ENCODE measurements around the gene ING5. TPM values are rescaled to one million over a fixed set of nuclear protein-coding genes. Genes with fewer than 3 reads are reported as not detected.

The ING5 gene
- total RNA-seq, 1 donor from 2014 or later: 16.2 TPM

- DNase-seq (ENCODE audit: extremely low read depth, low read depth, low spot score): no peak
These were observed 29.3 kb upstream of the ING5 start for GRCh38 chr2:241672243-241673188.

- DNase-seq (ENCODE audit: extremely low read depth, low read depth, low spot score): no peak
These were observed 28.6 kb upstream of the ING5 start for GRCh38 chr2:241673189-241673663.

DNA sequence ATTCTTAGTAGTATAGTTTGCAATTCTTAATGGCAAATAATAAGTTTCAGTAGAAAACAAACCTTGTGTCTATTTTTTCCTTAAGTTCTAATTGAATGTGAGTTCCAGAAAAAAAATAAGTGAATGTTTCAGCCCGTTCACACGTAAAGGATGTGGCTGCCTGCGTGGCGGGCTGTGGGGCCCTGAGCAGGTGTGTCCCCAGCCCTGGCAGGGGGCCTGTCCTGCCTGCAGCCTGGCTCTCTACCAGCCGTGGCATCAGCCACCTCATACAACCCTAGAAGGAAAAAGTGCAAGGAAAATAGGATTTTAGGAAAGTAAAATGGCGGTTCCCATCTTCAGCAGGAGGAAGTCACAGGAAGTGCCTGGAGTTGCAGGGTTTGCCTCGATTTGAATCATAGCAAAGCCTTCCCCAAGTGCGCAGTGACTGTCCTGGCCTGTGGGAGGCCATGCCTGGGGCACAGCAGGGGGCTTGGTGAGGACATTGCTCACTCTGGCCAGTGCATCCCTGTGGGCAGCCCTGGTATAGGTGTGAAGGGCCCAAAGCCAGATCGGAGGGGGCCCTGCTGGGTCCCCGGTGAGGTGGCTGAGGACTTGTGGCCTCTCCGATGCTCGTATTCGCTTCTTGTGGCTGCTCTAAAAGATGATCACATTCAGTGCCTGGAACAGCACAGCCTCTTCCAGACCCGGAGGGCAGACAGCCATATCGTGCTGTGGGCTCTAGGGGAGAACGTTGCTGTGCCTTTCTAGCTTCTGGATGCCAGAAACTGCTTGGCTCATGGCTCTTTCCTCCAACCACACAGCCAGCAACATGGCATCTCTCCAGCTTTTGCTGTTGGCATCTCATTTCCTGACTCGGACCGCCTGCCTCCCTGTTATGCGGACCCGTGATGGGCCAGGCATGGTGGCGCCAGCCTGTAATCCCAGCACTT lies 27.8 kb upstream of the ING5 start:
- no peak for DNase-seq (ENCODE audit: extremely low read depth, low read depth, low spot score)

- no peak for DNase-seq (ENCODE audit: extremely low read depth, low read depth, low spot score)
These were observed 26.0 kb upstream of the ING5 start for GRCh38 chr2:241675885-241676284.

GRCh38 chr2:241676665-241677064 lies 25.2 kb upstream of the ING5 start:
- DNase-seq (ENCODE audit: extremely low read depth, low read depth, low spot score): no peak

DNA sequence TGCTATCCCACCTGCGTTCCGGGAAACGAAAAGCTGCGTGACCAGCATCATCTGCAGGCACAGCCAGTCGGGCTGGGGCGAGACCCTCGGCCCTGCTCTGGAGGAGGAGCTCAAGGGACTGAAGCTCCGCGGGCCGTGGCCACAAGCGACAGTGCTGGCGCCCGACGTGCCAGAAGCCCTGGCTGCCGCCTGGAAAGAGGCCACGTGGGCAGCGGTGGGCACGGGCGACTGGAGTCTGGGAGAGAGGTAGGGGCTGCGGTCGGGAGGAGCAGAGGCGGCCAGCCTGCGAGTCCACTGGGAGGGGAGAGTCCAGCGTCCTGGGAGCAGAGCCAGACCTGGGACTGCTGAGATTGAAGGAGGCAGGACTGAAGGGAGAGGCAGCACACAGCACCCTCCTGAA lies 24.4 kb upstream of the ING5 start:
- no peak for DNase-seq (ENCODE audit: extremely low read depth, low read depth, low spot score)

- no peak for DNase-seq (ENCODE audit: extremely low read depth, low read depth, low spot score)
These were observed 23.5 kb upstream of the ING5 start for GRCh38 chr2:241678307-241678706.

DNA sequence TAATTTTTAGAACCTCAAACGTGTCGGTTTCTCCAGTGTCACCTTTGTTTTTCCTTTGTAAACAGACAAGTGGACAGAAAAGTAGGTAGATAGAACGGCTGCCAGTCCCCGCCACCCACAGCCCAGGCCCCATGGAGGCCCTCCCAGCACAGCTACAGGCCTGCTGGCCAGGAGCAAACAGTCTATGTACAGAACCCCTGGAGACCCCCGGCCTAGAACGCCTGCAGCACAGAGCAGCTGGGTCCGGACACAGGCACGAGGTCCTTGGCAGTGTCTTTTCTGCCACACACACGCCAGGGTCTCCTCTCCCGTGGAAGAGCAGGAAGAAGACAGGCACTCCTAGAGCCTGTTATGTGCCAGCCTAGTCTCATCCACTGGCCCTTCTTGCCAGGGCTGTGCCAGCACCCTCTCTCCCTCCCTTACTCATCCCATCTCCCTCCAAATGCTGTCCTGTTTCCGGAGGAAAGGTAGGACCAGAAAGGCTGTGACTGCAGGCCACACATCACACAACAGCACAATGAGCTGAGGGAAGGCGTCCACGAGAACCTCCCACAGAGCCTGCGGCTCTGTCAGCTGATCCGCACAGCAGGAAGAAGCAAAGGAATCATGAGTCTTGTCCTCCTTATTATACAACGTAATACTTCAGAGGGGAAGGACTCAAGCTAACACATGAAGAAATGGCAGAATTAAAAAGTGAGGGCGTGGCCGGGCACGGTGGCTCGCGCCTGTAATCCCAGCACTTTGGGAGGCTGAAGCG lies 22.9 kb upstream of the ING5 start:
- no peak for DNase-seq (ENCODE audit: extremely low read depth, low read depth, low spot score)

DNA sequence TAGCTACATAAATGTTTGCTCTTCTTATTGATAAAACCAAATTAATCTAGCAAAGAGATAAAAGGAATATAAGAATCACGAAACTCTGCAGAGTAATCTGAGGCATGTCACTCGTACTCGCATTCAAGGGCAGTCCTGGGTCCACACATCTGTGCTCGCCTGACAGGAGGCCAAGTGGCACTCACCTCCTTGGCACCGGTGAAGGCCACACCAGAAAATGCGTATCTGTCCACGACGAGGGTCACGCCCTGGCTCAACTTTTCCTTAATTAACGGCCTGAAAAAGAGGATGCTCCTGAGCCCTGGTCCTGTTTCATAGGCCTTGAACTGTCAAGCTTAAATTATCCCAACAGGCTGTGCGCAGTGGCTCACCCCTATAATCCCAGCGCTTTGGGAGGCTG lies 21.8 kb upstream of the ING5 start:
- no peak for DNase-seq (ENCODE audit: extremely low read depth, low read depth, low spot score)

GRCh38 chr2:241680827-241681599 lies 20.8 kb upstream of the ING5 start:
- DNase-seq (ENCODE audit: extremely low read depth, low read depth, low spot score): no peak

DNA sequence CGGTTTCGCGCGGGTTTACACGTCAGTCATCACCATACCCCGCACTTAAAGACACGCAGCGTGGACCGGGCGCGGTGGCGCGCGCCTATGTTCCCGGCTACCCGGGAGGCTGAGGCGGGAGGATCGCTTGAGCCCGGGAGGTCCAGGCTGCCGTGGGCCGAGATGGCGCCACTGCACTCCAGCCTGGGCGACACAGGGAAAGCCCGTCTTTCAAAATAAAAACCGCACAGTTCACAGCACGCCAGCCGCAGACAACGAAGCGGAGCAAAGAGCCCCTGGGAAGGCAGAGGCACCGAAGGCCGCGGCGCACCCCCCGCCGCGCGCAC lies 15.6 kb upstream of the ING5 start:
- DNase-seq (ENCODE audit: extremely low read depth, low read depth, low spot score): no peak

- peak; percentile 42 for DNase-seq (ENCODE audit: extremely low read depth, low read depth, low spot score)
These were observed 15.0 kb upstream of the ING5 start, which contains the start of gene DTYMK for GRCh38 chr2:241686650-241687425. TSS of gene DTYMK (minus strand) at chr2:241686815. CDS start at chr2:241686783, 32 bp downstream.

DNA sequence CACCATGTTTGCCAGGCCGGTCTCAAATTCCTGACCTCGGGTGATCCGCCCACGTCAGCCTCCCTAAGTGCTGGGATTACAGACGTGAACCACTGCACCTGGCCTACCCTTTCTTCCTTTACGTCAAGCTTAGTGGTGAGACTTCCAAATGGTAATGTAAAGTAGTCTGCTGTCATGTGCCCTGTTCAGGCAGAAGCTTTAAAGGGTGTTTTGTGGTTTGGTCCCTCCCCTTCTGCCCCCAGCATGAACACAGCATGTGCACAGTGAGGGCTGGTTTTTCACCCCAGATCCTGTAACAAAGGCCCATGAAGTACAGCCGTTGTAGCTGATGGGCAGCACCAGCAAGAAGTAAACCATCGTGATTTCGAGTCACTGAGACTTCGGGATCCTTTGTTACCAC lies 12.5 kb upstream of the ING5 start:
- no peak for DNase-seq (ENCODE audit: extremely low read depth, low read depth, low spot score)

DNA sequence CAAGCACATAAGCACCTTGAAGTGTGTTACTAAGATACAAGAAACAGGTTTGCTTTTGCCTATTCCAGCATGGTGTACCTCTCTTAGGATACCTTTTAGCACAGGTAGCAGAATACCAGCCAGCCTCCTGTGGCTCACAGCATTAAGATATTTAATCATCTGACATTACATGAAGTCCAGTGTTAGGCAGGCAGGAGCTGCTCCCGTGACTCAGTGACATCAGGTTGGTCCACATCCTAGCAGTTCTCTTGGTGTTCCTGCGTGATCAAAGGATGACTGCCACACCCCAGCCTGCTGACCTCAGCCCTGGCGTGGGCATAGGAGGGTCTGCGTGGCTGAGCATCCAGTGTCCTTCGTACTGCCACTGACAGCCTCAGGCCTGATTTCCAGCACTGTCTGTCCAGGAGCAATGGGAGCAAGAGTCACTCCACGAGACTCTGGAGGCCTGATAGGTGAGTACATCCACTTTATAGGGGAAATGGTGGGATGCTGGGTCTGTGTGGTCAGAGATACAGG lies 11.6 kb upstream of the ING5 start:
- DNase-seq (ENCODE audit: extremely low read depth, low read depth, low spot score): no peak

DNA sequence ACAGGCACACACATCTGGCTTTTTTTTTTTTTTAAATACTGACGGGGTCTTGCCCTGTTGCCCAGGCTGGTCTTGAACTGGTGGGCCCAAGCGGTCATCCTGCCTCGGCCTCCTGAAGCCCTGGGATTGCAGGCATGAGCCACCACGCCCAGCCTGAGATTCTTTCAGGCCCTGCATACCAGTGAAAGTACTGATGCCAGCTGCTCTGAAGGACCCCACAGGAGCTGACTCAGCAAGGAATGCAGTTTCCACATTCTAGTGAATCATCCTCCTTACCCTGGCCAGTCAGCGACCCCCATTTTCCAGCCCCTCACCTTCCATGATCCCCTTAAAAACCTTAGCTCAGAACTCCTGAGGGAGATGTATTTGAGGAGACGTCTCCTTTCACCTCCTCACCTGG lies 9.4 kb upstream of the ING5 start:
- DNase-seq (ENCODE audit: extremely low read depth, low read depth, low spot score): no peak

GRCh38 chr2:241695651-241696050 lies 6.2 kb upstream of the ING5 start:
- no peak for DNase-seq (ENCODE audit: extremely low read depth, low read depth, low spot score)

DNA sequence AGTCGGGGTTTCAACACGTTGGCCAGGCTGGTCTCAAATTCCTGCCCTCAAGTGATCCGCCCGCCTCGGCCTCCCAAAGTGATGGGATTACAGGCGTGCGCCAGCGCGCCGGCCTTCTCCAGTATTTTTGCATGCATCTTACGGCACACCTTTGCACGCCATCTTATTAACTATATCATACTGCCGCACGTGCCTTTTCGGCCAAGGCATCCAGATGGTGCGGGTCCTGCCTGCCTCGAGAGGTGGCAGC lies 765 bp upstream of the ING5 start:
- peak; percentile 22 for DNase-seq (ENCODE audit: extremely low read depth, low read depth, low spot score)

- DNase-seq (ENCODE audit: extremely low read depth, low read depth, low spot score): no peak
These were observed 554 bp downstream of the ING5 start for GRCh38 chr2:241702155-241703031.

Measured in glomerular endothelial cell (primary cell).